Vagina (tissue), 2 donors: ENCODE data around the gene TWIST2. TPM values are rescaled to one million over a fixed set of nuclear protein-coding genes. Genes with fewer than 3 reads are reported as not detected.

Experiments used
- DNase-seq, 2 donors: peaks; one replicate each; pipeline ENCODE4 v3.0.0-alpha.2; 2017; ENCODE audit errors: extremely low spot score in 2 of 2
- H3K27ac ChIP-seq: fragments of 200-600 bp; sonication (generic); one replicate; pipeline ENCODE4 v1.5.1; 2019
- H3K27me3 ChIP-seq: fragments of 200-600 bp; sonication (generic); one replicate; pipeline ENCODE4 v1.5.1; 2019
- H3K36me3 ChIP-seq, 2 donors: fragments of 200-600 bp; sonication (generic); one replicate each; pipeline ENCODE4 v1.5.1; 2017 to 2019
- H3K4me1 ChIP-seq: fragments of 200-600 bp; sonication (generic); one replicate; pipeline ENCODE4 v1.5.1; 2019
- H3K4me3 ChIP-seq, 2 donors: fragments of 200-600 bp; sonication (generic); 1 replicate in 1 of 2; 2 replicates in 1 of 2; pipeline ENCODE4 v1.5.1; 2016 to 2019
- H3K9me3 ChIP-seq: fragments of 200-600 bp; sonication (generic); one replicate; pipeline ENCODE4 v1.5.1; 2019
- POLR2A ChIP-seq, 2 donors: fragments of 450-650 bp; IDR thresholded peaks; one replicate each; pipeline ENCODE4 v1.6.1; 2017; ENCODE audit warnings: antibody characterized with exemption in 2 of 2, mild to moderate bottlenecking in 2 of 2, moderate library complexity in 2 of 2
- POLR2AphosphoS5 ChIP-seq, 2 donors: sonication (generic); formaldehyde crosslinking; IDR thresholded peaks; one replicate each; pipeline ENCODE4 v1.9.0; 2017; ENCODE audit warnings: antibody characterized with exemption in 2 of 2, mild to moderate bottlenecking in 2 of 2, low read depth in 1 of 2; ENCODE audit not compliant: insufficient read depth in 1 of 2
- intact Hi-C: fragments of 100-400 bp; cut with DNase I; formaldehyde crosslinking; loops from one replicate; pipeline ENCODE4 v1.15.1; 2023
- total RNA-seq: library from RNA; depleted of rRNA; stranded (reverse); fragments of >200 nt; gene quantifications from one replicate; pipeline ENCODE4 v1.2.3, GENCODE V29; 2016
- TF ChIP-seq, protein P1 (sequence below), 3 experiments: fragments of 450-650 bp in 2 of 3; fragments of 200-600 bp in 1 of 3; sonication (generic) in 1 of 3; IDR thresholded peaks; one replicate each; pipeline ENCODE4 v1.5.1; 2017 to 2019; ENCODE audit warnings: antibody characterized with exemption in 3 of 3, mild to moderate bottlenecking in 2 of 3, moderate library complexity in 2 of 3

Gene TWIST2
- total RNA-seq, 1 donor from 2014 or later, result 214 TPM

GRCh38 chr2:238834982-238835381, 12.9 kb upstream of the TWIST2 start:
- H3K9me3 ChIP-seq, result no peaks in the 10 kb centered on the region
- H3K36me3 ChIP-seq, result no peaks in the 10 kb centered on the region
- TF ChIP-seq POLR2A (IDR thresholded peaks at IDR 0.05), result no peak
- TF ChIP-seq, protein P1, sequence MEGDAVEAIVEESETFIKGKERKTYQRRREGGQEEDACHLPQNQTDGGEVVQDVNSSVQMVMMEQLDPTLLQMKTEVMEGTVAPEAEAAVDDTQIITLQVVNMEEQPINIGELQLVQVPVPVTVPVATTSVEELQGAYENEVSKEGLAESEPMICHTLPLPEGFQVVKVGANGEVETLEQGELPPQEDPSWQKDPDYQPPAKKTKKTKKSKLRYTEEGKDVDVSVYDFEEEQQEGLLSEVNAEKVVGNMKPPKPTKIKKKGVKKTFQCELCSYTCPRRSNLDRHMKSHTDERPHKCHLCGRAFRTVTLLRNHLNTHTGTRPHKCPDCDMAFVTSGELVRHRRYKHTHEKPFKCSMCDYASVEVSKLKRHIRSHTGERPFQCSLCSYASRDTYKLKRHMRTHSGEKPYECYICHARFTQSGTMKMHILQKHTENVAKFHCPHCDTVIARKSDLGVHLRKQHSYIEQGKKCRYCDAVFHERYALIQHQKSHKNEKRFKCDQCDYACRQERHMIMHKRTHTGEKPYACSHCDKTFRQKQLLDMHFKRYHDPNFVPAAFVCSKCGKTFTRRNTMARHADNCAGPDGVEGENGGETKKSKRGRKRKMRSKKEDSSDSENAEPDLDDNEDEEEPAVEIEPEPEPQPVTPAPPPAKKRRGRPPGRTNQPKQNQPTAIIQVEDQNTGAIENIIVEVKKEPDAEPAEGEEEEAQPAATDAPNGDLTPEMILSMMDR (IDR thresholded peaks at IDR 0.05), result no peak
- no peak for TF ChIP-seq POLR2AphosphoS5 (IDR thresholded peaks at IDR 0.05; ENCODE audit: insufficient read depth in 1 of 2, low read depth in 1 of 2)
- intact Hi-C loops, result loop anchor here (10.0 kb wide), 1 partner anchor 260 kb away; no protein-coding TSS in a partner anchor
- no peak overlapping the region for H3K27ac ChIP-seq
- H3K4me3 ChIP-seq, result no peak overlapping the region
- no peaks in the 10 kb centered on the region for H3K27me3 ChIP-seq
- no peaks in the 10 kb centered on the region for H3K4me1 ChIP-seq
- no peak for DNase-seq

GRCh38 chr2:238835726-238836301, 12.1 kb upstream of the TWIST2 start:
- intact Hi-C loops, result loop anchor here (10.0 kb wide), 1 partner anchor 259 kb away; no protein-coding TSS in a partner anchor
- TF ChIP-seq, protein P1 (IDR thresholded peaks at IDR 0.05), result no peak
- TF ChIP-seq POLR2AphosphoS5 (IDR thresholded peaks at IDR 0.05; ENCODE audit: insufficient read depth in 1 of 2, low read depth in 1 of 2) (no peak), POLR2A (IDR thresholded peaks at IDR 0.05) (no peak)
- DNase-seq, result no peak
- H3K36me3 ChIP-seq, result no peaks in the 10 kb centered on the region
- H3K4me3 ChIP-seq, result no peak overlapping the region
- H3K4me1 ChIP-seq, result no peaks in the 10 kb centered on the region
- no peak overlapping the region for H3K27ac ChIP-seq
- H3K9me3 ChIP-seq, result no peaks in the 10 kb centered on the region
- H3K27me3 ChIP-seq, result no peaks in the 10 kb centered on the region

GRCh38 chr2:238838786-238839327, 9.0 kb upstream of the TWIST2 start:
- Histone ChIP-seq H3K9me3 (no peaks in the 10 kb centered on the region), H3K36me3 (no peaks in the 10 kb centered on the region), H3K4me3 (no peak overlapping the region), H3K27me3 (no peaks in the 10 kb centered on the region), H3K4me1 (peaks cover 7% of the 10 kb centered on the region), H3K27ac (no peak overlapping the region)
- no peak for DNase-seq
- intact Hi-C loops, result loop anchor here (10.0 kb wide), 1 partner anchor 256 kb away; no protein-coding TSS in a partner anchor
- TF ChIP-seq, protein P1 (IDR thresholded peaks at IDR 0.05), result no peak
- TF ChIP-seq POLR2AphosphoS5 (IDR thresholded peaks at IDR 0.05; ENCODE audit: insufficient read depth in 1 of 2, low read depth in 1 of 2) (no peak), POLR2A (IDR thresholded peaks at IDR 0.05) (no peak)

- Histone ChIP-seq H3K27me3 (no peaks in the 10 kb centered on the region), H3K36me3 (no peaks in the 10 kb centered on the region), H3K4me3 (no peak overlapping the region), H3K4me1 (peaks cover 7% of the 10 kb centered on the region), H3K27ac (no peak overlapping the region), H3K9me3 (no peaks in the 10 kb centered on the region)
- DNase-seq, result no peak
- TF ChIP-seq POLR2AphosphoS5 (IDR thresholded peaks at IDR 0.05; ENCODE audit: insufficient read depth in 1 of 2, low read depth in 1 of 2) (no peak), POLR2A (IDR thresholded peaks at IDR 0.05) (no peak)
- TF ChIP-seq, protein P1 (IDR thresholded peaks at IDR 0.05), result no peak
- intact Hi-C loops, result loop anchor here (10.0 kb wide), 1 partner anchor 255 kb away; no protein-coding TSS in a partner anchor
These were observed 8.5 kb upstream of the TWIST2 start for GRCh38 chr2:238839428-238839827.

DNA sequence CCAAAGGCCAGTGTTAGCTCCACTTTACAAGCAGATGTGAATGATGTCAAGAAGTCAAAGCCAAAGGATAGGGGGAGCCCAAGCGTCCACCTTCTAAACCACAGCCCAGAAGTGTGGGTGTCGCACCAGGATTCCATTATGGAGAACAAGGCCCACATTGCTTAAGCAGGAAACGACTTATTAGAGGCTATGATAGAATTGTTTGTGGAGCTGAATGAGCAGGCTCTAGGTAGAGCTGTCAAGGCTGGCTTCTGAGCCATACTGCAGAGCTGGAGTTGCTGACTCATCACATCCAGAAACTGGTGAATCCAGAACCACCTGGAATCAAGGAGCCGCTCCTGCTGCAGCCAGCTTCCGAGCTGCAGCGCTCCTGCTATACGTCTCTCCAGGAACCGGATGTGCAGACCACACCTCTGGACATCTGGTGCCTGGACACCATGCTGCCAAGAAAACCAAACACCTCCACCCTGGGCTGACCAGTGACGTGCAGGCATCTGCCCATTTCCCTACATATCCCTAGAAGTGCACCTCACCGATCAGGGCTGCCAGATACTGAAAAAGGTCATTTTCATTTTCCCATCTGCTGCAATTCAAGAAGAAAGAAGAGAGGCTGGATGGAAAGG, 6.2 kb upstream of the TWIST2 start:
- no peak overlapping the region for H3K27ac ChIP-seq

More for the DNA sequence above, 6.2 kb upstream of the TWIST2 start:
- peaks cover 10% of the 10 kb centered on the region for H3K4me1 ChIP-seq
- H3K4me3 ChIP-seq, result no peak overlapping the region
- H3K9me3 ChIP-seq, result no peaks in the 10 kb centered on the region
- no peak for DNase-seq
- intact Hi-C loops, result no loop called here
- TF ChIP-seq, protein P1 (IDR thresholded peaks at IDR 0.05), result no peak
- TF ChIP-seq POLR2A (IDR thresholded peaks at IDR 0.05) (no peak), POLR2AphosphoS5 (IDR thresholded peaks at IDR 0.05; ENCODE audit: insufficient read depth in 1 of 2, low read depth in 1 of 2) (no peak)
- no peaks in the 10 kb centered on the region for H3K36me3 ChIP-seq
- H3K27me3 ChIP-seq, result no peaks in the 10 kb centered on the region
